ENCODE data around the gene SC5D.

- TF ChIP-seq POU2F2 (IDR thresholded peaks at IDR 0.05; ENCODE audit: low read depth, low read length) (no peak), TAF1 (IDR thresholded peaks at IDR 0.05; ENCODE audit: low read depth, low read length) (no peak), POLR2A (IDR thresholded peaks at IDR 0.05; ENCODE audit: low read depth, low read length) (no peak)
These were observed 57.2 kb downstream of the SC5D start for GRCh38 chr11:121349790-121350189.

Data from GM12891 (cell line).